GM19324 (cell line): ENCODE data around the gene DNMT3A.

Source experiments
- ATAC-seq: cut with Tn5 transposase; IDR thresholded peaks from one replicate; pipeline ENCODE4 v1.9.1; 2021; ENCODE audit warnings: mild to moderate bottlenecking, moderate library complexity; ENCODE audit not compliant: unreplicated experiment, low FRiP score

DNMT3A gene

DNA sequence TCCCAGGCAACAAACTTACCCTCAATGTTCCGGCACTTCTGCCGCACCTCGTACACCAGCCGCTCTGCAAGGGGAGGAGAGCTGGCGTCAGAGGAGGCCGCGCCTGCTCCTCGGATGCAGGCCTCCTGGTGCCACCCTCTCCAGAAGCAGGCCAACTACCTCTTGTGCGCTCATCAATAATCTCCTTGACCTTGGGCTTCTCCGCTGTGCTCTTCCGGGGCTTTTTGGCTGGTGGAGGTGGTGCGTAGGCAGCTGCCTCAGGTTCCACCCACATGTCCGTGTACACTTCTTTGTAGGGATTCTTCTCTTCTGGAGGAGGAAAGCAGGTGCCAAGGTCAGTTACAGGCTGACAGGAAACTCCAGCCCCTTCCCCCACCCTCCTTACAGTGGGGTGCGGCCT, 95.7 kb downstream of the DNMT3A start:
- ATAC-seq = no peak

DNA sequence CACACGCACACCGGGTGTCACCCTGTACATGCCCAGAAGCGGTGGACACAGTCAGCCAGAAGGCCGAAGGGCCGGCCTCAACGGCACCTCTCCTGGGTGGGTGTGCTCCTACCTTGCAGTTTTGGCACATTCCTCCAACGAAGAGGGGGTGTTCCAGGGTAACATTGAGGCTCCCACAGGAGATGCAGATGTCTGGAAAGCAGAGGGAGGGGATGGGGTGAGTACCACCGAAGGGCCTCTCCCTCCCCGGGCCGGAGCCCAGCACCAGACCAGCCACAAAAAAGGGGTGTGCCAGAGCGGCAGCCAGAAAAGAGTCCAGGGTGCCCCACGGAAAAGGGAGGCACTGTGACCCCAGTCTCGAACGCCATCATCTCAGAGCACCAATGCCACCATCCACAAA, 96.6 kb downstream of the DNMT3A start:
- ATAC-seq = no peak

- ATAC-seq = no peak
Measured at GRCh38 chr2:25243995-25244394, 97.7 kb downstream of the DNMT3A start.

- no peak for ATAC-seq
Measured at GRCh38 chr2:25241452-25241851, 100.3 kb downstream of the DNMT3A start.

- no peak for ATAC-seq
Measured at GRCh38 chr2:25240636-25241035, 101.1 kb downstream of the DNMT3A start.

DNA sequence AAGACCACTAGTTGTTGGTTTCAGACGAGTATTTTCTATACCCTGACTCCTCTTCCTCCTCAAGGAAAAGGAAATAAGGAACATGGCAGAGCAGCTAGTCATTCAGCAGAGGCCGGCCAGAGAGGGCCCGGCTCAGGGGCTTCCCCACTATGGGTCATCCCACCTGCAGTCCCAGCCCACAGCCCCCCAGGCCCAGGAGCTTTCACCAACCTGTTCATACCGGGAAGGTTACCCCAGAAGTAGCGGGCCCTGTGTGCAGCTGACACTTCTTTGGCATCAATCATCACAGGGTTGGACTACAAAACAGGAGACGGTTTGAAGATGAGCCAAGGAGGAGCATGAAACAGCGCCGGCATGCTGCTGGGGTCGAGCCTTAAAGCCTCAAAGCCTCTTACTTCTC, 102.8 kb downstream of the DNMT3A start:
- ATAC-seq = no peak

- no peak for ATAC-seq
Measured at GRCh38 chr2:25237764-25238163, 104.0 kb downstream of the DNMT3A start.

DNA sequence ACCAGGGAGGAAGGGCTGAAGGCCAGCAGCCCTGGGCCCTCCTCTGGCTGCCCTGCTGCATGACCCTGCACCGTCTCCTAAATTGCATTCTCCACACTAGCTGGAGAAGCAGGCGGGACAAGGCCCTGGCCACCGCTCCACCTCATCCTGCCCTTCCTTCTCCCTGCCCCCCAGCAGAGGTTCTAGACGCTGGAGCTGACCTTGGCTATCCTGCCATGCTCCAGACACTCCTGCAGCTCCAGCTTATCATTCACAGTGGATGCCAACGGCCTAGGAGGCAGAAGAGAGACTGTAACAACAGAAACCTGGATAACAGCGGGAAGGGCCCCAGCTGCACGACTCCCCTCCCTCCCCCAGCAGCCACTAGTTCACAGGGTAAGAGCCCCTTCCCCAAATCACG, 105.0 kb downstream of the DNMT3A start:
- no peak for ATAC-seq

GRCh38 chr2:25234738-25235137, 107.0 kb downstream of the DNMT3A start:
- ATAC-seq = no peak

DNA sequence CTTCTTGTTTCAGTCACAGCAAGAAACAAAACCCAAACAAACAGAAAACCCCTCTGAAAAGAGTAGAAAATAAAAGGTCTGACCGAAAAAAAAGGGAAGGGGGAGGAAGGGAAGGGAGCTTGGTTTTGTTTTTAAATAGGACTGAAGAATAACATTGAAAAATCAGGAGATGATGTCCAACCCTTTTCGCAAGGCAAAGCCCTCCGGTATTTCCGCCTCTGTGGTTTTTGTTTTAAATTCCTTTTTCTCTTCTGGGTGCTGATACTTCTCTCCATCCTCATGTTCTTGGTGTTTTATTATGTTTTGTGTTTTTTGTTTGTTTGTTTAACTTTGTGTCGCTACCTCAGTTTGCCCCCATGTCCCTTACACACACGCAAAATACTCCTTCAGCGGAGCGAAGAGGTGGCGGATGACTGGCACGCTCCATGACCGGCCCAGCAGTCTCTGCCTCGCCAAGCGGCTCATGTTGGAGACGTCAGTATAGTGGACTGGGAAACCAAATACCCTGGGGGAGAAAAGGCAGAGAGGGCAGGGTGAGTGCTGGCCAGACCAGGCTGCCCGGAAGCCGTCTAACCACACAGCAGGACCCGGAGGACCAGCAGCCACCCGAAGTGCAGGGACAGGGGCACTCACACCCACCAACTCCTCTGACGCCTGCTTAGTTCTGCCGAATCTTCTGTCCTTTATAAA, 107.7 kb downstream of the DNMT3A start:
- ATAC-seq = no peak

DNA sequence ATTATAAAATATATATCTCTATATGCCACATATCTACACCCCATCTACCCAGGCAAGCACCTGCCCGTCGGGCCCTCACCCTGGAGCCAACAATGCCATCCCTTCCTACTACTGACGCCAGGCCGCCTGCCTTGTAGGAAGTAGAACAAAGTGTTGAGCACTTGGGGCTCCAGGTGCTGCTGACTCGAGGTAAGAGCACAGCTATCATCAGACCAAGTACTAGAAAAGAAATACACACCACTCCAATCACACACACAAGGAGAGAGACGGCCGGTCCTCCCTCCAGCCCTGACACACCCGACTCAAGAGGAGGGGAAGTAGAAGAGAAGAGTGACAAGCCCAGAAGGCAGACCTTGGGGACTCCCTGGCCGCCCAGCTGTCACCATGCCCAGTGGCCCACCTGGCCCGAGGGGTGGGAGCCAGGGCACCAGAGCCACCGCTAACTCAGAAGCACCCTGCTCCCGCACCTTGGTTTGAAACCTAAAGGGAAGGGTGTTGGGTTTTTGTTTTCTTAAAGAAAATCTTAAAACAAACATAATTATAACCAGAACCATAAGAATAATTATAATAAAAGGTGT, 109.4 kb downstream of the DNMT3A start:
- no peak for ATAC-seq

GRCh38 chr2:25230948-25231311, 110.8 kb downstream of the DNMT3A start:
- ATAC-seq = no peak

GRCh38 chr2:25230198-25230947, 111.4 kb downstream of the DNMT3A start:
- ATAC-seq = no peak

- no peak for ATAC-seq
Measured at GRCh38 chr2:25229279-25230197, 112.2 kb downstream of the DNMT3A start.

- no peak for ATAC-seq
Measured at GRCh38 chr2:25228848-25229278, 112.9 kb downstream of the DNMT3A start.

- no peak for ATAC-seq
Measured at GRCh38 chr2:25227576-25227975, 114.1 kb downstream of the DNMT3A start.

DNA sequence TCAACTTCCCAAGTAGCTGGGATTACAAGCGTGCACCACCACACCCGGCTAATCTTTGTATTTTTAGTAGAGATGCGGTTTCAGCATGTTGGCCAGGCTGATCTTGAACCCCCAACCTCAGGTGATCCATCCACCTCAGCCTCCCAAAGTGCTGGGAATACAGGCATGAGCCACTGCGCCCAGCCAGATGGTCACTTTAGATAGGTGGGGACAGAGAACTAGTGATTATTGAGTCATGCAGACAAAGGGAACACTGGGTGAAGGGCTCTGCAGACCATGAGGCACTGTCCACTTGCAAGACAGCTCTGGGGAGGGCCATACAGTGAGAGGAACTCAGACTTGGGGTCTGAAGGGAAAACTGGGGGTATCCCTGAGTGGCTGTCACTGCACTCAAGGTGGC, 114.9 kb downstream of the DNMT3A start:
- no peak for ATAC-seq

DNA sequence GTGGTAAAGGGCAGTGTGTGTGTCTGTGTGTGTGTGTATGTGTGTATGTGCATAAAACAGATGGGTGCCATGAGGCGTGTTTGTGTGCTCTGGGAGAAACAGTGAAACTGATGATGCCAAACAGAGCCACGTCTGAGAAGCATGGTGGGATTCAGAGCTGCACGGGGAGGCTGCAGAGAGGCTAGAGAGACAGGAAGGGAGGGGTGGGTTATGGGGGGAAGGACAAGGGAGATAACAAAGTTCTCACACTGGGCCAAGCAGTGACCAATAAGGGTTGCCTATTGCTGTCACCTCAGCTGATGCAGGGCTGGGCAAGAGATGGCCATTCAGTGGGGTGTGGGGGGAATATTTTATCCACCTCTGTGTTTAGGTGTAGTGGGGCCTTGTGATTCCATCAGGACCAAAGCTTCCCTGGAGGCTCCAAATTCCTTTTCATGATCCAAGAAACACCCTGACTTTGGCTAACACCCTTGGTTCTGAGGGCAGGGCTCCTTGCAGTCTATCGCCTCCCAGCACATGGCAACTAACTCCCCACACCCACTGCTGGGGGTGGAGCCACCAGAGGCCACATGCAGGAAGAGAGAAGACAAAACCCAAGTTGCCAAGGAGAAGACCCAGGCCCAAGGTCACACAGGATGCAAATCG, 119.1 kb downstream of the DNMT3A start:
- no peak for ATAC-seq

DNA sequence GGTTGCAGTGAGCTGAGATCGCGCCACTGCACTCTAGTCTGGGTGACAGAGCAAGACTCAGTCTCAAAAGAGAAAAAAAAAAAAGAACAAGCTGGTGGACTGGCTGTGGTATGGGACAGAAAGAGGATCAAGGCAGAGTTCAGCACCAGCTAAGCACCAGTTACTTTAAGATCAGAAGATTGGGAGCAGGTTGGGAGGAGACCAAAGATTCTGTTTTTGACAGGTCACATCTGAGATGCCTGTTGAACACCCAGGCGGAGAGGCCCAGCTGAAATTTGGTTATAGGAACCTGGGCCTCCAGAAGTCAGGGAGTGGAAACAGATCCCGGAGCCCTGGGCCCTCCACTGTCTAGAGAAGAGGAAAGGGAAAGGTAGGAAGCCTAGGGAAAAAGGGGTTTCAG, 120.1 kb downstream of the DNMT3A start:
- no peak for ATAC-seq

- ATAC-seq = no peak
Measured at GRCh38 chr2:25220313-25220712, 121.4 kb downstream of the DNMT3A start.
